Stimulated activated CD4-positive, alpha-beta T cell treated with anti-CD3 and anti-CD28 coated beads, TNF-alpha, amount 100 ng/mL, for 48 hours (primary cell): Measurements from ENCODE around the gene NEGR1.

Experiments
- DNase-seq, 3 donors: peaks; one replicate each; pipeline ENCODE4 v3.0.0-alpha.2; 2020; ENCODE audit warnings: low read depth in 3 of 3

NEGR1 gene

GRCh38 chr1:71488555-71489252 is 793.6 kb downstream of the NEGR1 start:
- no peak for DNase-seq

- no peak for DNase-seq
These were observed 809.0 kb downstream of the NEGR1 start for GRCh38 chr1:71473331-71473730.

- DNase-seq, result no peak
These were observed 817.2 kb downstream of the NEGR1 start for GRCh38 chr1:71465093-71465492.

GRCh38 chr1:71464016-71464415 is 818.3 kb downstream of the NEGR1 start:
- DNase-seq, result no peak

GRCh38 chr1:71463144-71463543 is 819.2 kb downstream of the NEGR1 start:
- DNase-seq, result no peak

GRCh38 chr1:71462247-71462646 is 820.1 kb downstream of the NEGR1 start:
- no peak for DNase-seq

GRCh38 chr1:71461416-71461815 is 820.9 kb downstream of the NEGR1 start:
- no peak for DNase-seq

- no peak for DNase-seq
These were observed 833.9 kb downstream of the NEGR1 start for GRCh38 chr1:71448444-71448843.

GRCh38 chr1:71438626-71439025 is 843.7 kb downstream of the NEGR1 start:
- no peak for DNase-seq

- DNase-seq, result no peak
These were observed 846.4 kb downstream of the NEGR1 start for GRCh38 chr1:71435951-71436350.

- DNase-seq, result no peak
These were observed 848.1 kb downstream of the NEGR1 start for GRCh38 chr1:71434240-71434639.

- DNase-seq, result no peak
These were observed 854.3 kb downstream of the NEGR1 start for GRCh38 chr1:71428029-71428428.

- DNase-seq, result no peak
These were observed 855.3 kb downstream of the NEGR1 start for GRCh38 chr1:71427066-71427465.

GRCh38 chr1:71424536-71424935 is 857.8 kb downstream of the NEGR1 start:
- no peak for DNase-seq

GRCh38 chr1:71422221-71422620 is 860.1 kb downstream of the NEGR1 start:
- no peak for DNase-seq

GRCh38 chr1:71417421-71417820 is 864.9 kb downstream of the NEGR1 start:
- no peak for DNase-seq

- no peak for DNase-seq
These were observed 868.2 kb downstream of the NEGR1 start for GRCh38 chr1:71414179-71414578.

- DNase-seq, result no peak
These were observed 868.7 kb downstream of the NEGR1 start for GRCh38 chr1:71413441-71414175.

- DNase-seq, result no peak
These were observed 882.3 kb downstream of the NEGR1 start for GRCh38 chr1:71400050-71400449.

- DNase-seq, result no peak
These were observed 882.7 kb downstream of the NEGR1 start for GRCh38 chr1:71399594-71399993.

- no peak for DNase-seq
These were observed 889.0 kb downstream of the NEGR1 start for GRCh38 chr1:71393301-71393700.

GRCh38 chr1:71390518-71390917 is 891.8 kb downstream of the NEGR1 start:
- no peak for DNase-seq

- no peak for DNase-seq
These were observed 904.5 kb downstream of the NEGR1 start for GRCh38 chr1:71377886-71378285.
